ENCODE measurements around the gene PTX3.

The PTX3 gene

DNA sequence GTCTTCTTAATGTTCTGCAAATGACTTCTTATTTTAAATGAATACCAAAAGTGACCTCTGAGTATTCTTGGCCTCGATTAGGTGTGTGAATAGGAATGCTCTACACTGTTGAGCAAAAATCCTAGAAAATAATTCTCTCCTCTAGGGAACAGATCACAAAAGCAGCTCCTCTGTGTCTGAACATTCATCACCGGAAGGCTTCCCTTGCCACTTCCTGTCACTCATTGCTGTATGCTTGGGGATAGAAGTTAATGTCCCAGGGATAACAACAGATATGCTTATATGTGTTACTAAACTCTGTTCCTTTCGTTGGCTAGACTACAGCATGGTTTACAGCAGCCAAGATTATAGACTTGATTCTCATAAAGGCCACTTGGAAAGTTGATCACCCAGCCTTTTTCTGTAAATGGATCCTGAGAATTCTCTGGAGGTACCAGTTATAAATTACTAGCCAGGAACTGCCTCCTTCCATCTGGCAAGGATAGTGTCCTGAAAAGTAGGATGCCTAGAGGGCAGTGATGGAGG is 16.0 kb upstream of the PTX3 start:
- in situ Hi-C loops (cut with MboI; ENCODE audit: low sequenced_read_pairs) = no loop called here

GRCh38 chr3:157423337-157423736 is 13.3 kb upstream of the PTX3 start:
- in situ Hi-C loops (cut with MboI; ENCODE audit: low sequenced_read_pairs) = no loop called here

DNA sequence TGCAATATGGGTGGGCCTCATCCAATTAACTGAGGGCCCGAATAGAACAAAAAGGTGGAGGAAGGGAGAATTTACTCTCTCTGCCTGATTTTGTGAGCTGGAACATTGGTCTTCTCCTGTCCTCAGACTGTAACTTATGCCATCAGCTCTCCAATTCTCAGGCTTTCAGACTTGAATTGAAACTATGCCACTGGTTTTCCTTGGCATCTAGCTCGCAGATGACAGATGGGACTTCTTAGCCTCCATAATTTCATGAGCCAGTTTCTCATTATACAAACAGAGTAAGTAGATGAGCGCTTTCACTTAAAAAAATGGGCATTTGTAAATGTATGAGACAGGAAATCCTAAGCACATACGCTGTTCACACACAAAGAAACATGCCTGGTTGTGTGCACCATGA is 8.7 kb upstream of the PTX3 start:
- in situ Hi-C loops (cut with MboI; ENCODE audit: low sequenced_read_pairs) = no loop called here

GRCh38 chr3:157428853-157429252 is 7.8 kb upstream of the PTX3 start:
- in situ Hi-C loops (cut with MboI; ENCODE audit: low sequenced_read_pairs) = no loop called here

- in situ Hi-C loops (cut with MboI; ENCODE audit: low sequenced_read_pairs) = no loop called here
Observed at GRCh38 chr3:157429708-157430107, 6.9 kb upstream of the PTX3 start.

GRCh38 chr3:157438194-157438730 is 1.6 kb downstream of the PTX3 start:
- in situ Hi-C loops (cut with MboI; ENCODE audit: low sequenced_read_pairs) = no loop called here

- in situ Hi-C loops (cut with MboI; ENCODE audit: low sequenced_read_pairs) = no loop called here
Observed at GRCh38 chr3:157441102-157441624, 4.5 kb downstream of the PTX3 start.

DNA sequence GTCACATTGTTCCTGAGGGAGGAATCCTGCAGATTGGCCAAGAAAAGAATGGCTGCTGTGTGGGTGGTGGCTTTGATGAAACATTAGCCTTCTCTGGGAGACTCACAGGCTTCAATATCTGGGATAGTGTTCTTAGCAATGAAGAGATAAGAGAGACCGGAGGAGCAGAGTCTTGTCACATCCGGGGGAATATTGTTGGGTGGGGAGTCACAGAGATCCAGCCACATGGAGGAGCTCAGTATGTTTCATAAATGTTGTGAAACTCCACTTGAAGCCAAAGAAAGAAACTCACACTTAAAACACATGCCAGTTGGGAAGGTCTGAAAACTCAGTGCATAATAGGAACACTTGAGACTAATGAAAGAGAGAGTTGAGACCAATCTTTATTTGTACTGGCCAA is 6.1 kb downstream of the PTX3 start:
- in situ Hi-C loops (cut with MboI; ENCODE audit: low sequenced_read_pairs) = no loop called here

DNA sequence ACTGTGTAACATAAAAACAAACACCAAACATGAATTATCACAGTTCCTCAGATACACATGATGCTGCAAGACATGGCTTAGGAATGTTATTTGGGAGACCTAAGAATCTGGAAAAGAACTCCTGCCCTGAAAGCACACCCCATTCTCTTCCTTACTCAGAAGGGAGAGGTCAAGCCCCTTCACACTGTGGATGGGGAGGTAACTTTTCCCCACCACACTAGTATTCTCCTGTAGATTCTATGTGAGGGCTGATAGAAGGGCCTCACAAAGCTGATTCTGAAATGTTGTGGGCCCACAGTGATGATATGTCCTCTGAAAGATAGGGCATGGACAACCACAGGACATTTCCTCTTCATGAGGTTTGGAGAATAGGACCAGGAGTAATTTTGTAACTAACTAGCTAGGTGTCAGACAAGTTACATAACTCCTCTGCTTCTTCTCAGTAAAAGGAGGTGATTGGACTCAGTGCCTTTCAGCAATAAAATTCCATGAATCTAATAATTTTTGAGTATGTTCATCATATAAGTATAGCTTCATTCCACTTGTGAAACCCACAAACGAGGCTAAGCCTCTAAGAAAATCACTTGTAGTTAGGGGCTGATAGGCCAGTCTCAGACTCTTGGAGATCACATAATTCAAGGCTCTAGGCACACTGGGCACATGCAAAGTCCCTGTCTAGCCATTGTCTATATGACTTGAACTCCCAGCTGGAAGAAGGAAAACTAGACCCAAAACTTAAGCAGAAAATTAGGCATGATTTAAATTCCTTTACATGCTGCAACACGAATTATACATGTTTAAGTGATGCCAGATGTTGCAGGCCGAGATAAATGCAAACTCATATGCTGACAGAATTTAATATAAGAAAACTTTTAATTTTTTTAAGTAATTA is 7.5 kb downstream of the PTX3 start:
- in situ Hi-C loops (cut with MboI; ENCODE audit: low sequenced_read_pairs) = no loop called here

- in situ Hi-C loops (cut with MboI; ENCODE audit: low sequenced_read_pairs) = no loop called here
Observed at GRCh38 chr3:157444797-157445184, 8.1 kb downstream of the PTX3 start.

DNA sequence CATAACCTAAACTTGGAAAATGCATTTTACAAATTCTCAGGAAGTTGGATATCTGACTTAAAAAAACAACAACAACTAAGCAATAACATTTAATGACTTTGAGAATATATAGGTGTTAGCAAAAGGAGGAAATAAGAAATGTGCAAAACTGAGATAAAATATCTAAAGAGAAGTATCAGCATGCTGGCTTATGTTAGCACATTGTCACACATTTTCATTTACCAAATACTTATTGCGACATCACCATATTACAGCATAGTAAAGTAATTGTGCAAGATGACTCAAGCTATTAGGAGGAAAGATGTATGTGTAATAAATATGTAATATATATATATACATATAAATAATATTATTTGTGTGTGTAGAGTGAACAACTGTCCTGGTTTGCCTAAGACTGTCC is 9.2 kb downstream of the PTX3 start:
- in situ Hi-C loops (cut with MboI; ENCODE audit: low sequenced_read_pairs) = no loop called here

DNA sequence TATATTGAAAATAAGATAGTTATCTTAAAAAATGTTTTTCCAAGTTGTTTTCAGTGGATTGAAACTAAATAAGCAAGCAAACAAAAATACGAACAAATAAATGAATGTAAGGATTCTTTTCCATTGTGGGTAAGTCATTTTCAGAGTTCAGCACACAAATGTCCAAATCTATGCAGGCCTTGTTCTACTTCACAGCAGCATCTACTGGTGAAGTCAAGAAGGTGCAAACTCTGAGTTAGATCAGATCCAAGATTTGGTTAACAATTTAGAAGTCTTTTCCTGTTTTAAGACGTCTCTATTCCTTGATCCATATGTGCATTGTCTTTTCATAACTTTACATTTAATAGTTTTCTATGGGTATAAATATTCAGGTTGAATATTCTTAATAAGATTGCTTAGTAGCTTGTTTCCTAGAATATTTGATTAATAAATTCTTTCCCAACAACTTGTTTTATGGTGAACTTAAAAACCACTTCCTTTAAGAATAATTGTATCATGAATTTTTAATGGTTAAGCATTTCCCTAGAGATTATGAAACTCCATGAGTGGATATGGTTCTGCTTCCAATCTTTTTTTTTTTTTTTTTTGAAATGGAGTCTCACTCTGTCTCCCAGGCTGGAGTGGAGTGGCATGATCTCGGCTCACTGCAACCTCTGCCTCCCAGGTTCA is 10.5 kb downstream of the PTX3 start:
- in situ Hi-C loops (cut with MboI; ENCODE audit: low sequenced_read_pairs) = no loop called here

DNA sequence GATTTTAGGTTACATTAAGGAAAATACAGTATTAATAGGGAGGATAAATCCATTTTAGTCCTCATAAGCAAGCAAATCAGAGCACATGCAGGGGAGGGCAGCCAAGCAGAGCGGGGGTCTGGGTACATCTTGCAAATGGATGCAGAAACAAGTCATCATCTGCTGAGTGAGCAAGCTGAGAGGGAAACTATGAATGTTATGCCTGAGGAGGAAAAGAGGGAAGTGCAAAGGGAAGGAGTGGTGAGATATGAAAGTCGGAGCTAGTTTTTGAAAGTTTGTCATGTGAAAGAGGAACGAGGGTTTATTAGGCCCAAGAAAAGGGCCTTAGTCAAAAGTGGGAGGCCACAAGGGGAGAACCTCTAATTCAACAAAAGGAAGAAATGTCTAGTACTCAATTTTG is 15.4 kb downstream of the PTX3 start:
- in situ Hi-C loops (cut with MboI; ENCODE audit: low sequenced_read_pairs) = no loop called here

DNA sequence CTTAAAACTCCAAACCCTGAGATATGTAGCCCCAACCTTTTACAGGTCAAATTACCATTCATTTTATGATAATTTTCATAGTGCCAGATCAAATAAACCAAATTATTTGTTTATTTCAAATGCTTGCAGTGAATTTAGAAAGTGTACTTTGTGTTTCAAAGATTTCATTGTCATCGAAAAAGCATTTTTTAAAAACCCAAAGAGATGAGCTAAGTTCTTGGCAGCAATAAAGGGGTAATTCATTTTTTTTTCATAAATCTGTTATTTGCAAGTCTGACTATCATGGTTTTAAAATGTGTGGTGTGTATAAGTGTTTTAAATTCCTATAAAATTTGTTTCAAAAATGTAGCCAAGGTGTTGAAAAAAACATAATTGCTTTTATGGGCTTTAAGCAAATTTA is 17.2 kb downstream of the PTX3 start:
- in situ Hi-C loops (cut with MboI; ENCODE audit: low sequenced_read_pairs) = no loop called here

GRCh38 chr3:157459706-157460105 is 23.1 kb downstream of the PTX3 start:
- in situ Hi-C loops (cut with MboI; ENCODE audit: low sequenced_read_pairs) = no loop called here

DNA sequence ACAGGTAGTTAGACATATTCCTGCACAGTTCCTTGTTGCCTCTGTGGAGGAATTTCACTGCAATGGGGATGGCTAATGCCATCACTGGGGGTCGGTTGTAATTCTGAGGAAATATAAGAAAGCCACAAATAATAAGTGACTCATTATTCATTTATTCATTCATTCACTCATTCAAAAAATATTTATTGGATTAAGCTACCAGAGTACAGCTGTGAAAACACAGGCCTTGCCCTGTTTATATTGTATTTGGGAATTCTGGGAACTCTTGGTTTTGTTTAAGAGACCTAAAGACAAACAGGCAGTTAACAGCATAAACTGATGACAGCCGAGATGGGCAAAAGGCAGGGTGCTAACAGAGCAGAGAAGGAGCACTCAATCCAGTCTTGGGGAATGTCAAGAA is 23.6 kb downstream of the PTX3 start:
- in situ Hi-C loops (cut with MboI; ENCODE audit: low sequenced_read_pairs) = no loop called here

- in situ Hi-C loops (cut with MboI; ENCODE audit: low sequenced_read_pairs) = no loop called here
Observed at GRCh38 chr3:157463816-157464215, 27.2 kb downstream of the PTX3 start.

DNA sequence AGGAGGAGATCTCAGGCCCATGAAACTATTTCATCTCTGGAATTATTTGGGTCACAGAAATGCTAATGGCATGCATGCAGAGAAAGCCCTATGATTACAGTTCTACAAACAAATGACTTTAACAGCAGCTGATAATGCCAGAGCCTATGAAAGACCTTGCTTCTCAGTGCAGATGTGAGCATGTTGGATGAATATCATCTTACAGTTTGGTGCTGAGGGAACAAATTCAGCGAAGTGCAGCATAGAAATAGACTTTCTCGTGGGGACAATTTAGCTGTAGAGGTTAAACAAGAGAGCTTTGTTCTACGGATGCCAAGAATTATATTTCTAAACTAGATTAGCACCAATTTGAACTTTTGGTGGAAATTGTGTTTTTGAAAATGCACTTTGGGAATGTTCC is 27.7 kb downstream of the PTX3 start:
- in situ Hi-C loops (cut with MboI; ENCODE audit: low sequenced_read_pairs) = no loop called here

- in situ Hi-C loops (cut with MboI; ENCODE audit: low sequenced_read_pairs) = no loop called here
Observed at GRCh38 chr3:157465741-157466140, 29.1 kb downstream of the PTX3 start.

DNA sequence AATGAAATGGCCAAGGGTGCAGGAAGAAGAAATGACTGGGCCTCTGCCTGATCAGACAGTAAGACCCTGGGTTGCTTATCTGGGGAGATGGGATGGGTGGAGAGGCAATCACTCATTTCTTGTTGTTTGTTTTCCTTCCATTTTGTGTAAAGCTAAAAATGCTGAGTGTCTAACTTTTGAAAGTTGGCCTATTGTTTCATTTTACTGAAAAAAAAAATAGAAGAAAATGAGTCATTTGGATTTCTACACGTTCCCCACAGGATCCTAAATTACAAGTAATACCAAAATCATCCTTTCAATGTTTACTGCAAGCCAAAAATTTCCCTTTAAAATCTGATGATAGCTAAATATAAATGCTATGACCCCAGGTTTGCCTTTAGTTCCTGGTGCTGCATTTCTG is 30.6 kb downstream of the PTX3 start:
- in situ Hi-C loops (cut with MboI; ENCODE audit: low sequenced_read_pairs) = no loop called here

DNA sequence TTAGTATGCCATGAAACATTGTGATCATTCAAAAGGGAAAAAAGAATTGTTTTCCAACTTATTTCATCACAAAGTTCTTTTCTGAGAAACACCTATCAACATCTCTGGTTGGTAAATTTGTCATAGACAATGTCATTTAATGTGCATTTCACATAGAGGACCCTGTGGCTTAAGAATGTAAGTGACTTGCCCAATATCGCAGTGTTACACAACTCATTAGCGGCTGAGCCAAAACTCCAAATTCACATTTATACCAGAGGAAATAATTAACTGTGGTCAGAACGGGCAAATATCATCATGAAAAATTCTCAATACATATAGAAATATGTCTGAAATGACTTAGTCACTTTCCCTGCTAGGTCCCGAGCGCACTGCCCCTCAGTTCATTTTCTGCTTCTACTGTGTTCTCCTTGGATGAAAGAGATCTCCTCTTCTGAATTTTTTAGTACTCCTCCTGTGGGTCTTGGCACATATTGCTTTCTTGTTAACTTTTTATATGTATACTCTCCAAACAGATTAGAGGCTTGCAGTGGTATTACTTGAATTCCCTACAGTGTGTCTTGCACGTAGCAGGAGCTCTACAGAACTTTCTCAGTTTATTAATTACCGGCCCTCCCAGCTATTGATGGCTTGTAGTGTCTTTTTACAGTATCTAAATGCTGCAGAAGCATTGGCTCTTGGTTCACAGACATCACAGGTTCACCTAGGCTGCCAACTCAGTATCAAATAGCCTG is 33.1 kb downstream of the PTX3 start:
- in situ Hi-C loops (cut with MboI; ENCODE audit: low sequenced_read_pairs) = no loop called here
